CD4-positive, alpha-beta T cell treated with Interferon alpha-2 for 1 hour (primary cell): Measurements from ENCODE around the gene EIF2S2.

Experiments used
- DNase-seq, 2 donors: peaks; one replicate each; pipeline ENCODE4 v3.0.0-alpha.2; 2020 to 2022

Gene EIF2S2

DNA sequence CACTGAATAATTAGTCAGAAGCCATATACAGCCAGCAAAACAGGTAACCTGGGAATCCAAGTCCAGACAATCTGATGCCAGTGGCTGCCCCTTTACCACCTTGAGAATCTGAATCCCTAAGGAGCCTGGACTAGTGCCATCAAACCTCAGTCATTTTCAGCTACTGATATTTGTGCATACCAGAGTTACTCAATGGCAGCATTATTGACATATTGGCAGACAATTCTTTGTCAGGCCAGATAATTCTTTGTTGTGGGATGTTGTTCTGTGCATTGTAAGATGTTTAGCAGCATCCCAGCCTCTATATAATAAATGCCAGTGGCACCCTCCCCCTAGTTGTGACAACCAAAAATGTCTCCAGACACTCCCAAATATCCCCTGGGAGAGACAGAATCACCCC is 3.2 kb upstream of the EIF2S2 start:
- no peak for DNase-seq

DNA sequence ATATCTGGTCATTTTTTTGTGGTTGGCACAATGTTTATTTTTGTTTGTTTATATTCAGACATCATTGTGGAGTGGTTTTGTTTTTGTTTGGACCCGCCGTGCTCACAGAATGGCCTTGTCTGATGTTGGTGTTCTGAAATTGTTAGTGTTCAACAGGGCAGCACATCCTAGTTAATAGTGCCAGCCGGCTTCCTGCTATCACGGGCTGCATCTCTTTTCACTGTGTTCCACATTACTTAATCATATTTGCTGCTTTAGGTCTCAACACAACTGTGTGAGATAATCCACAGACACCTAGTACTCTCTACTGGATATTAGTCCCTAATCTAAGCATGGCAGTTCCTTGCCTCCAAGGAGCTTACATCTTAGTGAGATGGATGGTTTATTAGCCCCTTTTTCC is 2.8 kb upstream of the EIF2S2 start:
- DNase-seq, result no peak

DNA sequence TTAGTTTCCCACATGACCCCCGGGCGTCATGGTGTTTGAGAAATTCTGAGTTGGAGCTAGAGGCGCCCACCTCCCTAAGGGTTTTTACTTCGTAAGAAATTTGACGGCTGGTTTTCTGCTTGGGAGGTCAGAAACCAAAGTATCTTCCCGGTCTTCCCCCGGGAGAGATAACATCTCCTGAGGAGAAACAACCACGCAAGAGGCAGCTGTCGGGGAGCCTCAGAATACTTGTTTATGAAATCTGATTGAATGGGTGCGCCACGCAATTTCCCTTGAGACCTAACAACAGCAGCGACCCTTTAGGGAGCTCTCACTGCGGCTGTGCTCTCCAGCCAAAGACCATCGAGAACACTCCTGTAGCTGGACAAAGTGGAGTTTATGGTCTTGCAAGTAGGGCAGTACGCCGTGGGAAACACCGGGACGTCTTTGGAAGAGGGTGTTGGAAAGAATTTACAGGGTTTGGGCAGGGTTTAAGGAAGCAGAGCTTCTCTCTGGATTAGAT is 608 bp upstream of the EIF2S2 start:
- DNase-seq, result no peak

DNA sequence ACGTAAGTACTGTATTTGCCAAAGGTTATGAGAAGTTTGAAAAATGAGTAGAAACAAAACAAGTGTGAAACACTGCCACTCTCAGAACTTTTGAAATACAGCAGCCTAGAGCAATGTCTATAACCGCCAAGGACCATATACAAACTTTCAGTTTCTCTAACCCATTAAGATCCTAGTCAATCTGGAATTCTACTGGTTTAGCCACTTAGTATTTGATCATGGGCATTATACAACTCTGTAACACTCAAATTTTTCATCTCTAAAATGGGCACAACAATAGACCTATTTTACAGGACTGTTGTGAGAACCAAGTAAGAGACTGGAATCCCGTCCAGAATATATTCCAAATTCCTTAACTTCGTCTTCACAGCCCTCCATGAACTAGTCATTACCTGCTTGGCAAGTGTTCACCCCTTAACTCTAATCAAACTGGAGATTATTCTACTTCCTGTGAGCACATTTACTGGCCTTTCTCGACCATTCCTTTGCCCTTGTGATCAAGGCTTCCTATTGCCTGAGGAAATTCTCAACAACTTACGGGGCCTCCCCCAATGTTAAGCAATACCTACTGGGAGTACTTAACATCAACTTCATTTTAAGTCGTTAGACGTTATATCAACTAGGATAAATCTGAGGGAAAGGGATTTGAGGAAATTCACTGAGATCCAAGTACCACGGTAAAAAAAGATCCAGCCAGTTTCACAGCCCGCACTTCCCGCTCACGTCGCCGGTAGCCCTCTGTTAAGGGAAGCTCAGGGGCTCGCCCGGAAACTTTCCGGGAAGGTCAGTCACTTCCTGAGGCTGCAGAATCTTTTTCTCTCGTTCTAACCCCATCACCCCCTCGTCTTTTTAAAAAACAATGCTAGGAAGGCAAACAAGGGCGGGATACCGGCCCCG is 1.1 kb downstream of the EIF2S2 start:
- DNase-seq, result peak in 1 of 2 donors; percentile 30

DNA sequence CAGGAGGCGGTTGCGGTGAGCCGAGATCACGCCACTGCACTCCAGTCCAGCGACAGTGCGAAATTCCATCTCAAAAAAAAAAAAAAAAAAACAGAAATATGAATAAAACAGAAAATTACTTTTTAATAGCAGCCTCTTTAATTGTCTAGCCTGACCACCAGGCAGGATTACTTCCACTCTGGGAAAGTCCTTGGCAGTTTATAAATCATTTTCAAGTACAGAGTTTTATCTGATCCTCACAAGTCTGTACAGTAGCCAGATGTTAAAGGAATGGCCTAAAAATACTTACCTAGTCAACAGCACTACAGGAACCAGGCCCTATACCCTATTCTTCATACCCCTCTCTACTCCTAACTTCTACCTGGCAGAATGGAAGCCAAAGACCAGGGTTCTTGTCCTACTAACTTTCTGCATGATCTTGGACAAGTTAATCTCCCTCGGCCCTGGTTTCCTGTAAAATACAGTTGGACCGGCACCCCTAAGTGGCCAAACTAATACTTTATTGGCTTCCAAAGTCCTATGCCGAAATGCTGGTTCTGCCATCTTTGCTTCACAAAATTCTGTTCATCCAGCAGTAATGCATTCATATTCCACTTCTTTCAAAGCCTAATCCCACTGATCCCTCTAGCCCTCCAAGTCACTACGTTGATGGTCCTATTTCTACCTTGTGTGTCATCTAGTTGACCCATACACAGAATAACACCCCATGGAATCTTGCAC is 1.9 kb downstream of the EIF2S2 start:
- no peak for DNase-seq

DNA sequence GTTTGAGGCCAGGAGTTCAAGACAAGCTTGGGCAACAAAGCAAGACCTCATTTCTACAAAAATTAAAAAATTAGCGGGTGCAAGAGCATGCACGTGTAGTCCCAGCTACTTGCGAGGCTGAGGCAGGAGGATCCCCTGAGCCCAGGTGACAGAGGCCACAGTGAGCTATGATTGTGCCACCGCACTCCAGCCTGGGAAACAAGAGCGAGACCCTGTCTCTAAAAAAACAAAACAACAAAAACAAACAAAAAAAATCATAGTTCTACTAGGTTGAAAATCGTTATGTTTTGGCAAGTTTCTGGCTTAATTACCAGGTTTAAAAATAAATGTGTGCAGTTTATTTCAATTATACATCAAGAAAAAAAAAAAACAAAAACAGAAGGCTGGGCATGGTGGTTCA is 2.6 kb downstream of the EIF2S2 start:
- DNase-seq, result no peak

DNA sequence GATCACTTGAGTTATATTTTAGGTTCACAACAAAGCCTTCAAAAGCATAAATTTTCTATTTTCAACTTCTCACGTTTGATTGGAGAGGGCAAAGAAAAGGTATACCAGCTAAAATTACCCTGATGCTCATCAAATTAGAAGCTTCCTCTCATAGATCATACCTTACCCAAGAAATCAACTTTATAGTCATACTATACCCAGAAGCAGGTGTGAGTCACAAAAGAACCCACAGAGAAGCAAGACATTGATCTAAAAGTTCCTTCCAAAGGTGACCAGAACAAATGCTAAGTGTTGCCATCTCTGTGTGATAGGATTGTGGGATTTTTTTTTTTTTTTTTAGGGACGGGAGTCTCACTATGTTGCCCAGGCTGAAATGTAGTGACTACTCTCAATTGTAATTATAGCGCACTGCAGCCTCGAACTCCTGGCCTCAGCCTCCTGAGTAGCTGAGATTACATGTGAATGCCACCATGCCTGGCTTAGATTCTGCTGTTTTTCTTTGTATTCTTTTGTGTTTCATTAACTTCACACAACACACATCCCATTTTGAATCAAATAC is 3.3 kb downstream of the EIF2S2 start:
- DNase-seq, result no peak

GRCh38 chr20:34105978-34106675 is 5.9 kb downstream of the EIF2S2 start:
- DNase-seq, result no peak

DNA sequence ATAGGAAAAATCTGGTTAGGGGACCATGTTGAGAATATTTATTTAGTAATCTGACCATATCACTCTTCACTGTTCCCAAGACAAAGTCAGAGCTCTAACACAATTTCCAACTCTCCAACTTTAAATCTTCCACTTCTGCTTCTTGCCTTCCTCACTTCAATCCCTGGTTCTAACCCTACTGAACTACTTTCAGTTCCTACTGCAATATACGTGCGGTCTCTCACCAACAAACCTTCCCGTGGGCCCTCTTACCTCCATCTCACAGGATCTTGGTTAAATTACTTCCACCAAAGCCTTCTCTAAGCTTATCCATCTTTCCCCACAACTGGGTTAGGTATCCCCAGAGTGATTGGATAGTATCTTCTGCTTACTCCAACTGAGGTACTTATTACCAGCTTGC is 8.0 kb downstream of the EIF2S2 start:
- no peak for DNase-seq

DNA sequence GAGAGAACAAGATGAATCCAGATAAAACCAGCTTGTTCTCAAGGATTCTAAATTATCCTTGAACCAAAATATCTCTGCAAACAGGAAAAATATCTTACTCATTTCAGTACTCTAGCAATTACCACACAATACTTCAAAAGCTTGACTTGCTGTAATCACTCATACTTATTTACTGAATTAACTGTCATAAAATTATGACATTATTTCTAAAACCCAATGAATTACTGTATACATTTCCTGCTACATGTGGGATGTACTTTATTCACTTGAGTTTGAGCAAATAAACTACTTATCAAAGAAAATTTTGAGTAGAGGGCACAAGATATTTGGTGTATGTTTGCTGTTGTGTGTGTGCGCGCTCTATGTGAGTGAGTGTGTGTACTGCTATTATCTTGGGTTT is 9.7 kb downstream of the EIF2S2 start:
- no peak for DNase-seq

GRCh38 chr20:34100576-34100975 is 11.5 kb downstream of the EIF2S2 start:
- DNase-seq, result no peak

GRCh38 chr20:34099675-34100074 is 12.4 kb downstream of the EIF2S2 start:
- no peak for DNase-seq

- DNase-seq, result no peak
Measured at GRCh38 chr20:34098570-34098969, 13.5 kb downstream of the EIF2S2 start.

DNA sequence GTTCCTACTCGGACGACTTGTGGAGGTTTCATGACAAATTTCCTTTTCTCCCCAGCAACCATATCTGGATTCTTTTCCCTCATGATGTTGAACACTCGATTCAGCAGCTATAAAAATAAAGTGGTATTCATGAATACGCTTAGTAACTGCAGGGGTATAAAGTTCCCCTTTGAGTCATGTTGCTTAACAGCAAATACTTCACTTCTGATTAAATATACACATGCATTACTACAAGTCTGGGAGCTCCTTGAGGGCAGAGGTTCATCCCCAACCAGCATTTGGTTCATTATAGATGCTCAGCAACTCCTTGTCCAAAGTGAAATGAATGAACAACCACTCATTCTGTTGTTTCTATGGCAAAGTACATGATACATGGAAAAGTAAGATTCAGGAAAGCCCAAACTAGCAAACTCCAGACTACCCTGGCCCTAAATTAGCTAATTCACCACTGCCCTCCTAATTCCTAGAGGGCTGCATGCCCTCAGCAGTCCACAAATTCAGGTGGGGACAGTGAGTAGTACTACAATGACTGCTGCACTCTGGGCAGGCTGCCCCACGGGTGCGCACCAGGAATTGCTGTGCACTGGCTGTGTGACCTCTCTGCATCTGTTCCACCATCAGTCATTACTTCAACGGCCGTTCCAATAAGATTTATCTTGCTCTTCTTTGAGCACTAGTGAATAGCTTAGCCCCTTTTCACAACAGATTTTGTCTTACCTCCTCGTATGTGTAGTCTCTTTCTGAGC is 15.2 kb downstream of the EIF2S2 start:
- no peak for DNase-seq

GRCh38 chr20:34095825-34096224 is 16.2 kb downstream of the EIF2S2 start:
- no peak for DNase-seq

- no peak for DNase-seq
Measured at GRCh38 chr20:34093895-34094294, 18.1 kb downstream of the EIF2S2 start.

DNA sequence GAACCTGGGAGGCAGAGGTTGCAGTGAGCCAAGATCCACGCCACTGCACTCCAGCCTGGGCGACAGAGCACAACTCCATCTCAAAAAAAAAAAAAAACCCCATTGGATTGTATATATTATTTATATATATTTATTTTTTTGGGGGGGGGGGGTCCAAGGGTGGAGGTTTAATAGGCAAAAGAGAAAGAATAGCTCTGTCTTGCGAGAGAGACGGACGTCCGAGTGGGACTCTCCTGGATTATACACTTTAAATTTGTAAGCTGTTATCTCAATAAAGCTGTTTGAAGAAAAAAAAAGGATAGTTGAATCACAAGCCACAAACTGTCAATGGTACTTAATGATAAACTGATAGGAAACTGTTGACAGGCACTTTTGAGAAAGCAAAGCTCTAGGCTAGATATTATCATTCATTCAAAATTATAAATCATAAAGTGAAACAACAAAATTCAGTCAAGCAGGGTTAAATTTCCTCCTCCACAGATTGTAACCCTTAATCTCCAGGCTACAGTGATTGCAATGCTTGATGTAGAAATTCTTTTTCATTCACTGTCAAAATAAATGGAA is 20.3 kb downstream of the EIF2S2 start:
- no peak for DNase-seq

DNA sequence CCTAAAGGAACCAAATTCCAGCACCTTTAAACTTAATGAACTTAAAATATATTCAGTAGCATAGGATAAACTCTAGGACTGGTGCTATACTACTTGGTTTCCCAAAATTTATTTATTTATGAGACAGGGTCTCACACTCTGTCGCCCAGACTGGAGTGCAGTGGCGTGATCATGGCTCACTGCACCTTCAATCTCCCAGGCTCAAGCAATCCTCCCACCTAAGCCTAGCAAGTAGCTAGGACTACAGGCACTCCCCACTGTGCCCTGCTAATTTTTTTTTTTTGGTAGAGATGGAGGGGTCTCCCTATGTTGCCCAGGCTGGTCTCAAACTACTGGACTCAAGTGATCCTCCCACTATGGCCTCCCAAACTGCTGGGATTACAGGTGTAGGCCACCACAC is 21.4 kb downstream of the EIF2S2 start:
- no peak for DNase-seq

DNA sequence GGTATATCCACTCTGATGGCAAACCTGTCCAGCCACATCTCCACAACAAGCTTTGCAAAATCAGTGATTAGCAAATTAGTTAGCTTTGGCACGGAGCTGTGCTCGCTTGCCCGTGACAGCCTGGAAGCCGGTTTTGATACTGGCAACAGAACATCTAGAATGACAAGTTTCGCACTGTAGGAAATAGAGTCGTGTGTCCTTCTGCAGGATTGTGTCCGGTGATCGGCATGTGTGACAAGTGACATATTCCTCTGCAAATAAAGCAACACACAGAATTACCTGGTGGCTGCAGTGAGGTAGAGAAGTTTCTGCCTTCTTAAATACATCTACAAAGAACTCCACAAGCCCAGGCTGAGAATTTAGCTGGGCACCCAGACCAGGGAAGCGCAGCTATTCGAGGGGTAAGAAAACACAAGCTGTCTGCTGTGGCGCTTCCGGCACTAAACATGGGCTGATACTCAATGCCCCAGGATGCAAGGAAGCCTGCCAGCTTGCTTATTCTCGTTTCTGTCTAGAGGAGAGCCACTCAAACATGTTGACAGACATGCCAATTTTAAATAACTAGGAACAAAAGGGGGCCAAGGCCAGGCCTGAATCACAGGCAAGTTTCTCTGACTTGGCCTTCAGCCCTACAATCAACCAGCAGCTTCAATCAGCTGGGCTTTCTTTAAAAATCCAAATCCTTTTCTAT is 22.2 kb downstream of the EIF2S2 start:
- no peak for DNase-seq

DNA sequence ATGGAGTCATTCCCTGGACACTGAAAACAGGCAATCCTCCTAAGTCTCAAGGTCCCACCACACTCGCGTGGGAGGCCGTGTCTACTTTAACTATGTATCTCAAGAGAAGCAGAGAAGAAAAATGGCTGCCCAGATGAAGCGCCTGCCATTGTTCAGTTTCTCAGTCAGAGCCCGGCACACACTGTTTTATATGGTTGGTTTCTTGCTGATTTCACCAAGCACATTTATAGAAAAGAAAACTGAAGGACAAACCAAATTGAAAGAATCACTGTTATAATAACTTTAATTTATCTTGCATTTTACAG is 22.9 kb downstream of the EIF2S2 start:
- no peak for DNase-seq

GRCh38 chr20:34088305-34089174 is 23.5 kb downstream of the EIF2S2 start:
- DNase-seq, result no peak
